Tongue (tissue), 2 donors: ENCODE data around the gene SOD3. TPM values are rescaled to one million over a fixed set of nuclear protein-coding genes. Genes with fewer than 3 reads are reported as not detected.
A peak's percentile ranks its signal among the peaks of the same experiment; 100 is the strongest.

ENCODE experiments used
- DNase-seq: peaks from one replicate; pipeline ENCODE4 v3.0.0-alpha.2; 2015
- total RNA-seq: library from RNA; depleted of rRNA; stranded (reverse); fragments of >200 nt; gene quantifications from one replicate; pipeline ENCODE4 v1.2.3, GENCODE V29; 2014

Gene SOD3
- total RNA-seq, 1 donor from 2014 or later = 46.3 TPM

GRCh38 chr4:24801136-24801855 lies 5.9 kb downstream of the SOD3 start:
- DNase-seq = no peak

DNA sequence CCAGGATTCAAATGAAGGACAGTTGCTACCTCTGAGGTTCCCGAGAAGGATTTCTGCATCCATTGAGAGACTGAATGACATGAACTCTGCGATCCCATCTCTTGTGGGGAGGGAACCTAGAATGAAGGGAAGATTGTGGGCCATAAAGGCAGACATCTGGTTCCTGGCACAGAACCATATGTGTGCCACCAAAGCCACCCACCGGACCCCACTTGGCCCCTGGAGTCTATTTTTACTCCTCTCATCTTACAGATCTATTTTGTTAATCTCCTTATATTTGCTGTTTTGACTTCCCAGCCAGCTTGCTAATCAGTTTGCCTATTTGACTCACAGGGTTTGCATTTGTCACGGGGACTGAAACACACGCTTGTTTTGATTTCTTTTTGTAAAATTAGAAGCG lies 7.3 kb downstream of the SOD3 start:
- no peak for DNase-seq

GRCh38 chr4:24805067-24805466 lies 9.7 kb downstream of the SOD3 start:
- peak; percentile 58 for DNase-seq

GRCh38 chr4:24805566-24805965 lies 10.2 kb downstream of the SOD3 start:
- DNase-seq = no peak

DNA sequence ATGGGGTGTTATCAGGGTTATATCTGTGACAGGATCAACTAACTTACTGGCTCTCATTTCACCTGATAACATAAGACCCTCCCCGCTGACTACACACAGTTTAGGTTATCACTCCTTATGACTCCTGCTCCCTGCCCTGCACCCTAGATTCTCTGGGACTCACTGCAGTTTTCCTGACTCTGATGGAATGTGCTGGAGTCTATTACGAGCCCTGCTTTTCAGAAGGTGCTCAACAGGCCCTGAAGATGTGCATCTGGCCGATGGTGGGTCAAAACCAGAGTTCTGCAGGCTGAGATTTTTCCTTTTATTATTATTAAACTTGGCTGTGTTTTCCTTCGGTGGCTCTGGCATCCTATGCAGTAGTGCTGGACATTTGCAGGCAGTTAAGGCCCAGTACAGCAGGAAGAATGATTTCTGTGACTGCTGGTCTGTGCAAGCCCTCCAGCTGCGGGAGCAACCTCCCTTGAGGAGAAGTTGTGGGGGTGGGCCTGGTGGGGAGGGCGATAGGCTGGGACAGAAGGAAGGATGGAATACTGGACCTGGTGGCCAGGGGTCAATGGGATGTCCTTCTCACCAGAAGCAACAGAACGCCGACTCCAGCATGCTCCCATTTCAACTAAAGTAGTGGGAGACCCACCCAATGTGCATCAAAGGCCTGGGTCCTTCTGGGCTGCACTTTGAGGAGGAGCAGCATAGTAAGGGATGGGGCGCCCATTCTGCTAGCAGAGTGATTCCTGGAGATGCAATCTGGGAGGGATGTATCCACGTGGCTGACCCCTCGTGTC lies 11.0 kb downstream of the SOD3 start:
- no peak for DNase-seq

DNA sequence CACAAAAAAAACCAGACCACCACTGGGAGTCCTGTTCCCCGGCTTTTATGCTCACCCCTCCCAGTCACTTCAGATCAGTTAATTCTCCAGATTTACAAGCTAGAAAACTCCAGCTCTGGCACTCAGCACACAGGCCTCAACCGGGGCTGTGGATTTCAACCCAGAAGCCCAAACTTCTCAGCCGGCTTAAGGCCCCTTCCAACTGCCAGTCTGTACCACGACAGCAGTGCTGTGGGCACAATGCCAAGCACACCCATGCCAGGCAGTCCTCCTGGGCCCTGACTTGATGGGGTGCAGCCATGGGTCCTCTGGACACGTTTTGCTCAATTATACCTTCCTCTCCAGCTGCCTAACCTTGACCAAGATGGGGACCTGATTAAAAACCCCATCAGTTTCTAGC lies 12.2 kb downstream of the SOD3 start:
- DNase-seq = no peak

GRCh38 chr4:24808261-24808660 lies 12.9 kb downstream of the SOD3 start:
- no peak for DNase-seq

DNA sequence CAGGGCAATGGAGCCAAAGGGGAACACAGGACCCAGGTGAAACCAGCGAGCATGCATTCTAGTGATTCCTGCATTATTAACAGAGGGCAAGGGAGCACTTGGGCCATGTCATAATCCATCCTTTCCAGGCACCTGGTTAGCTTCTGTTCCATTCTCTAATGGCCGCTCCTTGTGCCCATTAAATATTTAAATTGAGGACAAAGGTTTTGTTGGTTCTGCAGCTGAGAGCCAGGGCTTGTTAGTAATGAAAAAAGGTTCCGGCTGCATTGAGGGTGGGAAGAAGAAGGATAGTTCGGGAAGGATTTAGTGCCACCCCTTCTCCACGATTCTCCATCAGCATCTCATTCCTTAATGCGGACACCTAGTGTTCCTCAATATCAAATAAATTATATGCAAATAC lies 13.6 kb downstream of the SOD3 start:
- DNase-seq = no peak

DNA sequence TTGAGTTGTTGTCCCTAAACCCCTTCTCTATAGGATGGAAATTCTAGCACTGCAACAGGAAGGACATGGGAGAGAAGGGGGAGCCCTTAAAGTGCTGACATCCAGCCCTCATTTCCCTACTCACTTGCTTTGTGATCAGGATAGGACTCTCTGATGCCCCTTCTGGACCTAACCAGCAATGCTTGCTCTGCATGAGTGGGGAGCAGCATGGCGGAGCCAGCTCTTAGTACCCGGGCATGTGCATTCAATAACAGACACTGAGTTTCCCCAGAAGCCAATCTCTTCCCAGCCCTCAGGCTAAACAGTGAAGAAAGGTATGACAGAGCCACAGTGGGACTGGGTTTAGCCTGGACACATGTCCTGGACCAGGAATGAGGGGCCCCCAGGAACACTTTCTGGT lies 14.0 kb downstream of the SOD3 start:
- no peak for DNase-seq

- no peak for DNase-seq
Observed at GRCh38 chr4:24809815-24810405, 14.5 kb downstream of the SOD3 start.

DNA sequence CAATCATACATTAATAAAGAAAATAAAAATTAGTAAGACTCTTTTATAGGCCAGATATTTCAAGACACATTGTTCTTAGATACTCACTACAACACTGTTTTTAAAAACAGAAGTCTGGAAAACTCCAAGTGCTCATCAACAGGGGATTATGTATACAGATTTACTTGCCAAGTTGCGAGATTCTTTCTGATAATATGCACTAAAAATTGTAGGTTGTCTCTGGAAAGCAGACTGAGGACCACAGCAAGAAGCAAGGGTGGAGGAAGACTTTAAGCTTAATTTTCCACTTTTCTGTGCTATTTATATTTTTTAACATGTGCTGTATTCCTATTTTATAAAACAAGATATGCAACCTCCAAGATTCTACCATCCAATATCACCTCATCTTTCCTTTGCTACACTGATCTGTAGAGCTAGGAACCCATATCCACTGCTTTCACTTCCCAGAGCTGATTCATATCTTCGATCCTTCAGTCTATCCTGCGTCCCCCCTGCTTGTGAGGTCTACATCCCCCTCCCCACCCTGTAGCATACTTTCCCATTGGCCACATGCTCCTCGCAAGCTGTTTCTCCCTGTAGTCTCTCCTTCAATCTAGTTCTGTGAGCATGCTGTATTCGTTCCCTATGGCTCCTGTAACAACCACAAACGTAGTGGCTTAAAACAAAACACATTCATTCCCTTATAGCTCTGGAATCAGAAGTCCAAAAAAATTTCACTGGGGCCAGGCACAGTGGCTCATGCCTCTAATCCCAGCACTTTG lies 15.7 kb downstream of the SOD3 start:
- no peak for DNase-seq

- no peak for DNase-seq
Observed at GRCh38 chr4:24813732-24814131, 18.4 kb downstream of the SOD3 start.

GRCh38 chr4:24816797-24817196 lies 21.4 kb downstream of the SOD3 start:
- DNase-seq = no peak

DNA sequence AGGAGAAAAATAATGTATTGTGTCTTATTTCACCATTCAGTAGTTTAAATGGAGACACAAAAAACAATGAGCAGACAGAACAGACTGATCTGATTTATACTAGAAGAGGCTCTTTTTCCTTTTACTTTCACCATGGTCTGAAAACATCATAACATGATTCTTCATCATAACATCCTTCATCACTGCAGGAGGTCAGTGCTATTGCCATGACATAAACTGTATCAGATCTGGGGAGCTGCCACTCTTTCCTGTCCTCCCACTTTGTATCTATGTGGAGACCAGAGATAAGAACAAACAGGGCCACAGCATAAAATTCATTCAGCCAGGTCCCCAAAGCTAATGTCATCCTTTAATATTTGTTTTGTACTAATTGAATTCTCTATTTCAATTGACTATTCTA lies 25.2 kb downstream of the SOD3 start:
- no peak for DNase-seq

GRCh38 chr4:24824720-24825119 lies 29.3 kb downstream of the SOD3 start:
- peak; percentile 46 for DNase-seq

GRCh38 chr4:24831637-24832036 lies 36.3 kb downstream of the SOD3 start:
- no peak for DNase-seq

- no peak for DNase-seq
Observed at GRCh38 chr4:24835696-24836095, 40.3 kb downstream of the SOD3 start.

GRCh38 chr4:24836661-24837242 lies 41.4 kb downstream of the SOD3 start:
- no peak for DNase-seq

DNA sequence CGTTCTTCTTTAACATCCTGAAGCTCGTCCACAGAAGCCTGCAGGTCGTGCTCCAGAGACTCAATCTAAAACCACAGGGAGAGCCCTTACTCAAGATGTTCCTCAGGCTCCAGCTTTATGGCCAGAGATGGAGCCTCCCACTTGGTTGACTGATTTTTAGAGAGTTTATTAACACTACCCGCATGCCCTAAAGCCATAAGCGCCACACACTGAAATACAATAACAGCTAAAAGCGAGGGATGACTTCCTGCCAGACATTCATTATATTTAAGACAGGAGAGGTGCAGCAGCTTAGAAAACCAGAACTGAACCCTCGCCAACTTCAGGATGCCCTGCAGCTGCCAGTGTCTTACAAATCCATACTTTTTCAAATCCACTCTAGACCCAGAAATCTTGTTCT lies 42.0 kb downstream of the SOD3 start:
- no peak for DNase-seq

DNA sequence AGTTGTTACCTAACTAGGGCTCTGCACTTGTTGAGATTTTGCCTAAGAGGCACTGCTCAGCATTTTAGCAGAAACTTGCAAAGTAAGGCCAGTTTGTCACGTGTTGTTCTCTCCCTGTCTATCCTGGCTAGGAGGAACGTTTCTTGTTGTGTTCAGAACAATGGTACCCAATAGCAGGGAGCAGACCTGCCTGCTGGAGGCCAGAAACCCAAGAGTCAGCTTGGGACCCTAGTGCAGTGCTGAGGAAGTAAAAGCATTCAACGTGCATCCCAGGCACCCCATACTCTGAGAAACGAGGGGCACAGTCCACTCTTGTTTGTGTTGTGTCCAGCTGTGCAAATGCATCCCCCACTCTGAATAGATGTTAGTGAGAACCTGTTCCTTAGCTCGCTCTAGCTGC lies 42.4 kb downstream of the SOD3 start:
- no peak for DNase-seq

- DNase-seq = no peak
Observed at GRCh38 chr4:24840362-24840761, 45.0 kb downstream of the SOD3 start.

- DNase-seq = no peak
Observed at GRCh38 chr4:24840826-24841543, 45.6 kb downstream of the SOD3 start.
